ENCODE results near the gene ACTR3. TPM values are rescaled to one million over a fixed set of nuclear protein-coding genes. Genes with fewer than 3 reads are reported as not detected.

The ACTR3 gene
- total and polyA plus RNA-seq, 2 of the 4 experiments (the other 2 are of a cell fraction): 246 to 307 TPM

DNA sequence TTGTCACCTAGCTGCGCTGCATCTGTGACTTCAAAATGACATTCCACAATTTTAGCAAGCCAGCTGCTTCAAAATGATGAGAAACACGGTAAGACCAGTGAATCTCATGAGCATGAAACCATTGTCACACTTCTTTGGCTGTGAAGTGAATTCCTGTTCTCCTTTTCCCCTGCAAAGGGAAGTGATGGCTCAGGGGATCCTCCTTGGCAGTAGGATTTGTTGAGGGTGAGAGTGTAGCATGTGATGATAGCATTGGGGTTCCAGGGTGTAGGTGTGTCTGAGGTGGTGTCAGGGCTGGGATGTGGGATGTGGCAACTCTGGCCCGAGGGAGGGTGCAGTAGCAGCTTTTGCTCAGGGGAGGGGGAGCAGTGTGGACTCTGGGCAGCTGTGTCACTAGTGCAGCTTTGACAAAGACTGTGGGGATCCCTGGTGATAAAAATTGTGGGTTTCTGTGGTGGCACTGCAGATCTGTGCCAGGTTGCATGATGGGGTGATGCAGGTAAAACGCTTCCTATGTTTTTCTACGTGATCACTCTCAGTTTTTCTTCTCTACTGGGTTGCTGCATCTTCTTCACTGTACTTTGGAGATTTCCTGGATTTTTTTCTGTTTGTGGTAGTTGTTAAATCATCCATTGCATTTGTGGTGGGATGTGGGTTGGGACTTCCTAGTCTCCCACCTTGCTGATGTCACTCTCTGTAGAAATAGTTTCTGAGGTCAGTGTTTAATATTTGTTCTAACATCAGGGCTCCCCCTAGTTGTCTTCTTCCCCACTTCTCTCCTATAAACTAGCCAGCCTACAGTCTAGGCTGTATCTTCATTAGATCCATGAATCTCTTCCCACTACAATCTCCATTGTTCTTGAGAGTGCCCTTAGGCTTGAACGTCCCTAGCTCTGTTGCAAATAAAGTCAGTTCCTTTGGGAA, 107.0 kb downstream of the ACTR3 start:
- no peaks in the 10 kb centered on the region for H3K27me3 ChIP-seq (ENCODE audit: control insufficient read depth, insufficient read depth, low read length)
- H2BK5ac ChIP-seq (ENCODE audit: low read depth, low read length, poor library complexity, severe bottlenecking): no peak overlapping the region
- dilution Hi-C loops (cut with HindIII; ENCODE audit: low sequenced_read_pairs, unreplicated experiment): no loop called here
- H3K27ac ChIP-seq (ENCODE audit: insufficient read depth, low read length): no peak overlapping the region
- CTCF ChIA-PET: interaction anchor here (0.5 to 0.8 kb wide), 2 partner anchors 17 to 286 kb away, joined by 3 read pairs; no protein-coding TSS in a partner anchor
- DNase-seq: no peak
- in situ Hi-C loops (cut with MboI; ENCODE audit: low sequenced_read_pairs): loop anchor here (25.0 kb wide), 1 partner anchor 565 kb away; no protein-coding TSS in a partner anchor
- H3K18ac ChIP-seq (ENCODE audit: low read depth, low read length): no peak overlapping the region
- H4K5ac ChIP-seq (ENCODE audit: low read depth, low read length): no peak overlapping the region
- H3K9me3 ChIP-seq (ENCODE audit: control insufficient read depth, insufficient read depth, low read length): no peaks in the 10 kb centered on the region
- POLR2A ChIA-PET (ENCODE audit: unreplicated experiment): no interaction called here
- H2AK9ac ChIP-seq (replicated peaks; ENCODE audit: low read depth, low read length, poor library complexity): no peak overlapping the region
- BruUV-seq (replicated peaks): no TSS peak
- H2BK20ac ChIP-seq (ENCODE audit: low read depth, low read length): no peak overlapping the region
- H2AK5ac ChIP-seq (ENCODE audit: low read depth, low read length): no peak overlapping the region
- WGBS, 2 experiments (ENCODE audit: extremely low coverage in 2 of 2, insufficient read length in 1 of 2): 84% methylated on average over 2 of the region's 6 CpGs; no CpG with 5 or more reads in 1 of the 2 experiments
- H2BK15ac ChIP-seq (ENCODE audit: low read depth, low read length): no peak overlapping the region
- H3K4ac ChIP-seq (ENCODE audit: low read depth, low read length): no peak overlapping the region
- no peaks in the 10 kb centered on the region for H3K79me1 ChIP-seq (ENCODE audit: low read depth in 1 of 2, low read length in 2 of 2)
- no peak overlapping the region for H2AFZ ChIP-seq (replicated peaks; ENCODE audit: low read length, poor library complexity)
- H3K9me1 ChIP-seq (ENCODE audit: insufficient read depth, low read length): no peaks in the 10 kb centered on the region
- intact Hi-C loops (cut with micrococcal nuclease): no loop called here
- H3K4me1 ChIP-seq (ENCODE audit: control insufficient read depth, insufficient read depth, low read length): no peaks in the 10 kb centered on the region
- ATAC-seq (ENCODE audit: low read depth): peak; percentile 32
- no peak overlapping the region for H3K14ac ChIP-seq (replicated peaks; ENCODE audit: low read depth, low read length)
- H4K8ac ChIP-seq (ENCODE audit: low read depth in 2 of 2, low read length in 2 of 2): no peak overlapping the region
- no peak overlapping the region for H3K23ac ChIP-seq (ENCODE audit: low read depth, low read length)
- H3K4me2 ChIP-seq (ENCODE audit: low read depth, low read length): no peak overlapping the region
- no peak overlapping the region for H3K56ac ChIP-seq (ENCODE audit: extremely low read depth, insufficient read depth, low read length)
- H3K4me3 ChIP-seq (ENCODE audit: insufficient read depth, low read depth, low read length): no peak overlapping the region
- no peak overlapping the region for H2BK120ac ChIP-seq (ENCODE audit: low read depth, low read length)
- H3K36me3 ChIP-seq (ENCODE audit: control insufficient read depth, insufficient read depth, low read length): no peaks in the 10 kb centered on the region
- TF ChIP-seq POLR2A (IDR thresholded peaks at IDR 0.05; ENCODE audit: low read depth, low read length) (no peak), NFE2L2 (IDR thresholded peaks at IDR 0.05; ENCODE audit: low read depth, low read length) (no peak), MAZ (IDR thresholded peaks at IDR 0.05; ENCODE audit: borderline replicate concordance, low read depth, low read length) (no peak), MAFK (IDR thresholded peaks at IDR 0.05; ENCODE audit: low read depth, low read length) (no peak), CHD1 (IDR thresholded peaks at IDR 0.05; ENCODE audit: low read depth, low read length) (no peak), SMC3 (IDR thresholded peaks at IDR 0.05; ENCODE audit: low read depth, low read length) (no peak), MXI1 (IDR thresholded peaks at IDR 0.05; ENCODE audit: borderline replicate concordance, low read depth, low read length) (no peak), RFX5 (IDR thresholded peaks at IDR 0.05; ENCODE audit: low read depth, low read length) (no peak), FOS (IDR thresholded peaks at IDR 0.05; ENCODE audit: low read depth, low read length) (no peak), BHLHE40 (IDR thresholded peaks at IDR 0.05; ENCODE audit: low read depth, low read length) (no peak)
- TF ChIP-seq, protein P1, sequence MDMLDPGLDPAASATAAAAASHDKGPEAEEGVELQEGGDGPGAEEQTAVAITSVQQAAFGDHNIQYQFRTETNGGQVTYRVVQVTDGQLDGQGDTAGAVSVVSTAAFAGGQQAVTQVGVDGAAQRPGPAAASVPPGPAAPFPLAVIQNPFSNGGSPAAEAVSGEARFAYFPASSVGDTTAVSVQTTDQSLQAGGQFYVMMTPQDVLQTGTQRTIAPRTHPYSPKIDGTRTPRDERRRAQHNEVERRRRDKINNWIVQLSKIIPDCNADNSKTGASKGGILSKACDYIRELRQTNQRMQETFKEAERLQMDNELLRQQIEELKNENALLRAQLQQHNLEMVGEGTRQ (IDR thresholded peaks at IDR 0.05; ENCODE audit: low read depth, low read length): no peak
- TF ChIP-seq, protein P2, sequence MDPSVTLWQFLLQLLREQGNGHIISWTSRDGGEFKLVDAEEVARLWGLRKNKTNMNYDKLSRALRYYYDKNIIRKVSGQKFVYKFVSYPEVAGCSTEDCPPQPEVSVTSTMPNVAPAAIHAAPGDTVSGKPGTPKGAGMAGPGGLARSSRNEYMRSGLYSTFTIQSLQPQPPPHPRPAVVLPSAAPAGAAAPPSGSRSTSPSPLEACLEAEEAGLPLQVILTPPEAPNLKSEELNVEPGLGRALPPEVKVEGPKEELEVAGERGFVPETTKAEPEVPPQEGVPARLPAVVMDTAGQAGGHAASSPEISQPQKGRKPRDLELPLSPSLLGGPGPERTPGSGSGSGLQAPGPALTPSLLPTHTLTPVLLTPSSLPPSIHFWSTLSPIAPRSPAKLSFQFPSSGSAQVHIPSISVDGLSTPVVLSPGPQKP (IDR thresholded peaks at IDR 0.05; ENCODE audit: borderline replicate concordance, low read depth, low read length): no peak
- no peak overlapping the region for H4K91ac ChIP-seq (ENCODE audit: insufficient read depth, low read depth, low read length)
- no peaks in the 10 kb centered on the region for H4K20me1 ChIP-seq (ENCODE audit: insufficient read depth, low read length)
- H3K9ac ChIP-seq (ENCODE audit: low read depth, low read length): no peak overlapping the region
